Left lung (tissue), 10 donors: ENCODE measurements around the gene SEMA6A. TPM values are rescaled to one million over a fixed set of nuclear protein-coding genes. Genes with fewer than 3 reads are reported as not detected.
A peak's percentile ranks its signal among the peaks of the same experiment; 100 is the strongest.

Source experiments
- ATAC-seq: fragments of 200-7000 bp; cut with Tn5 transposase; one replicate; pipeline ENCODE4 v1.9.1; 2020; ENCODE audit warnings: moderate library complexity
- DNase-seq, 4 donors: peaks; one replicate each; pipeline ENCODE4 v3.0.0-alpha.2; 2013 to 2020
- H3K27ac ChIP-seq, 2 donors: fragments of 200-600 bp; sonication (generic) in 1 of 2; one replicate each; pipeline versions ENCODE4 v1.5.0 to v1.8.0; 2020 to 2021
- H3K27me3 ChIP-seq, 2 donors: fragments of 200-600 bp; sonication (generic) in 1 of 2; one replicate each; pipeline versions ENCODE4 v1.5.0 to v1.8.0; 2020 to 2021
- H3K36me3 ChIP-seq, 2 donors: fragments of 200-600 bp; sonication (generic) in 1 of 2; one replicate each; pipeline versions ENCODE4 v1.5.0 to v1.8.0; 2020 to 2021
- H3K4me1 ChIP-seq, 2 donors: fragments of 200-600 bp; one replicate each; pipeline ENCODE4 v1.8.0; 2021
- H3K4me3 ChIP-seq, 2 donors: fragments of 200-600 bp; sonication (generic) in 1 of 2; one replicate each; pipeline versions ENCODE4 v1.5.0 to v1.8.0; 2020 to 2021; ENCODE audit warnings: mild to moderate bottlenecking in 1 of 2
- H3K9me3 ChIP-seq, 2 donors: fragments of 200-600 bp; sonication (generic) in 1 of 2; one replicate each; pipeline versions ENCODE4 v1.5.0 to v1.8.0; 2020 to 2021
- intact Hi-C, 2 donors: fragments of 100-400 bp; cut with DNase I; formaldehyde crosslinking; loops; one replicate each; pipeline versions ENCODE4 v1.11.2 to v1.14.2; 2022
- polyA plus RNA-seq, 6 donors: library from polyadenylated mRNA; unstranded; fragments of 120-200 nt; gene quantifications; one replicate each; pipeline ENCODE4 v1.2.1, GENCODE V29; 2013; ENCODE audit not compliant: insufficient read length in 6 of 6
- total RNA-seq, 2 donors: library from RNA; stranded (reverse); fragmentation: NEBNext Ultra II Directional; extraction: Animal tissue kit (Norgen Biotek cat#: 25700); gene quantifications; one replicate each; pipeline ENCODE4 v1.2.1, GENCODE V29; 2021
- TF ChIP-seq, protein P1 (sequence below), 2 donors: fragments of 200-600 bp; sonication (generic) in 1 of 2; IDR thresholded peaks; one replicate each; pipeline versions ENCODE4 v1.5.0 to v1.8.0; 2021; ENCODE audit warnings: antibody characterized with exemption in 2 of 2
- donor health status: DM: no; HTN: yes; CAD: no.
- donor health status: DM: no; HTN: no; CAD: no.

Gene SEMA6A
- total and polyA plus RNA-seq, 8 donors = 15.3 to 45.8 (median 39.6) TPM

DNA sequence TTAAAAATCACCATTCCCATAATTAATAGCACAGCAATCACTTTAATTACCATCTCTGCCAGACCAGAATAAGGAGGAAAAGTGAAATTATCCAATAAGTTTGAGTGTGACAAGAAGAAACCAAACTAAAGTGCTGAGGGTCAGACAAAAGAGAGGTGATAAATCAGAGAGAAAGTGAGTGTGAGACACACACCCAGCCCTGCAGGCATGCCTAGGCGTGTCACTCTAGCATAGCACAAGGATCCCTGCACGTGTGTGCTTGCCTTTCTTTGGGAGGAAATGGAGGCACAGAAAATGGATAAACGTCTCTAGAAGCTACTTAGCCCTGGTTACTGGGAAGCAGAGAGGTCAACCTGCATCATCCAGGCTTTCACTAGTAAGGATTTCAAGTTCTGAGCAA is 56.2 kb downstream of the SEMA6A start:
- H3K36me3 ChIP-seq = no peaks in the 10 kb centered on the region
- no peak overlapping the region for H3K27ac ChIP-seq
- no peak for ATAC-seq
- intact Hi-C loops = no loop called here
- TF ChIP-seq, protein P1, sequence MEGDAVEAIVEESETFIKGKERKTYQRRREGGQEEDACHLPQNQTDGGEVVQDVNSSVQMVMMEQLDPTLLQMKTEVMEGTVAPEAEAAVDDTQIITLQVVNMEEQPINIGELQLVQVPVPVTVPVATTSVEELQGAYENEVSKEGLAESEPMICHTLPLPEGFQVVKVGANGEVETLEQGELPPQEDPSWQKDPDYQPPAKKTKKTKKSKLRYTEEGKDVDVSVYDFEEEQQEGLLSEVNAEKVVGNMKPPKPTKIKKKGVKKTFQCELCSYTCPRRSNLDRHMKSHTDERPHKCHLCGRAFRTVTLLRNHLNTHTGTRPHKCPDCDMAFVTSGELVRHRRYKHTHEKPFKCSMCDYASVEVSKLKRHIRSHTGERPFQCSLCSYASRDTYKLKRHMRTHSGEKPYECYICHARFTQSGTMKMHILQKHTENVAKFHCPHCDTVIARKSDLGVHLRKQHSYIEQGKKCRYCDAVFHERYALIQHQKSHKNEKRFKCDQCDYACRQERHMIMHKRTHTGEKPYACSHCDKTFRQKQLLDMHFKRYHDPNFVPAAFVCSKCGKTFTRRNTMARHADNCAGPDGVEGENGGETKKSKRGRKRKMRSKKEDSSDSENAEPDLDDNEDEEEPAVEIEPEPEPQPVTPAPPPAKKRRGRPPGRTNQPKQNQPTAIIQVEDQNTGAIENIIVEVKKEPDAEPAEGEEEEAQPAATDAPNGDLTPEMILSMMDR (IDR thresholded peaks at IDR 0.05) = no peak
- no peak for DNase-seq
- H3K4me3 ChIP-seq = no peak overlapping the region
- H3K9me3 ChIP-seq = no peaks in the 10 kb centered on the region
- H3K27me3 ChIP-seq = no peaks in the 10 kb centered on the region
- peaks cover 0 to 3% of the 10 kb centered on the region in 2 donors for H3K4me1 ChIP-seq

DNA sequence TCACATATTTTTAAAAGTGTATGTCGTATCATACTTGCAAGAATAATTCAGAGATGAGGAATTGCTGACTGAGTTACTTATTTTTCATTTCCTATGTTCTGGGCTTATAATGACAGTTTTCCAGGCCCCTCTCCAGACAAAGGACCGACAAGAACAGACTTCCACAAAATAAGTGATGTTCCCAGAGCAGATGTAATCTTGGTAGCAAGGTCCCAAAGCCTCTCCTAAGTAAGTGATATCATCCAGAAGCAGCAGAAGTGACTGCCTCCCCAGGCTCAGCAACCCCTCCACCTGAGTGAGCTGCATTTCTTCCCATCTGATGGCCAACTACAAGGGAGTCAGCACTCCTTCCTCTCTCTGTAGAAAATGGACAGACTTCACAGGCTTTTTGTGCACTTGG is 57.1 kb downstream of the SEMA6A start:
- TF ChIP-seq, protein P1 (IDR thresholded peaks at IDR 0.05) = no peak
- H3K4me1 ChIP-seq = peaks cover 0 to 3% of the 10 kb centered on the region in 2 donors

GRCh38 chr5:116516021-116516420 is 58.6 kb downstream of the SEMA6A start:
- no peaks in the 10 kb centered on the region for H3K27me3 ChIP-seq
- peaks cover 0 to 7% of the 10 kb centered on the region in 2 donors for H3K4me1 ChIP-seq
- intact Hi-C loops = no loop called here
- H3K27ac ChIP-seq = no peak overlapping the region
- no peaks in the 10 kb centered on the region for H3K36me3 ChIP-seq
- H3K4me3 ChIP-seq = no peak overlapping the region
- no peak for ATAC-seq
- TF ChIP-seq, protein P1 (IDR thresholded peaks at IDR 0.05) = no peak
- no peak for DNase-seq
- H3K9me3 ChIP-seq = no peaks in the 10 kb centered on the region

More for the DNA sequence above, 57.1 kb downstream of the SEMA6A start:
- DNase-seq (no peak), ATAC-seq (no peak)
- Histone ChIP-seq H3K9me3 (no peaks in the 10 kb centered on the region), H3K27ac (no peak overlapping the region), H3K36me3 (no peaks in the 10 kb centered on the region), H3K4me3 (no peak overlapping the region), H3K27me3 (no peaks in the 10 kb centered on the region)
- intact Hi-C loops = no loop called here

GRCh38 chr5:116514421-116514970 is 60.1 kb downstream of the SEMA6A start:
- TF ChIP-seq, protein P1 (IDR thresholded peaks at IDR 0.05) = no peak
- DNase-seq = peak in 2 of 4 donors; percentile 45 to 70
- Histone ChIP-seq H3K9me3 (no peaks in the 10 kb centered on the region), H3K27ac (no peak overlapping the region), H3K27me3 (no peaks in the 10 kb centered on the region), H3K36me3 (no peaks in the 10 kb centered on the region), H3K4me1 (peaks cover 5 to 7% of the 10 kb centered on the region in 2 donors), H3K4me3 (no peak overlapping the region)
- no peak for ATAC-seq
- intact Hi-C loops = no loop called here

DNA sequence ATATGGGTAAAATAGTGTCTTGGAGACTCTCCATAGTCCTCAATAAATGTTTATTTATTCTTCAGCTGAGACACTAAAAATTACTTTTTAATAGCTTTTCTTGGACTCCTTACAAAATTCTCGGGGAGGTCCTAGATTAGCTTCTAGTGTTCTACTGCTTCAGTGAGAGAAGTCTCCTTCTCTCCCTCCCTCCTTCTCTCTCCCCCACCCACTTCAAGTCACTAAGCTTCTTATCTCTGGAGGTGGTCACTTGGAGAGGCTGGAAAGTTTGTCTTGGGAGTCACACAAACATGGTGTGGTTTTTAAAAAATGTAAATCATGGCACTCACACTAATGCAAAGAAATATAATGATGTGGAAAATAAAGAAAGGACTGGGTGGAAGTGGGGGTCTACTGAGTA is 64.1 kb downstream of the SEMA6A start:
- peak in 2 of 4 donors; percentile 32 to 38 for DNase-seq

More for the DNA sequence above, 64.1 kb downstream of the SEMA6A start:
- intact Hi-C loops = no loop called here
- Histone ChIP-seq H3K4me3 (no peak overlapping the region), H3K27ac (no peak overlapping the region), H3K9me3 (no peaks in the 10 kb centered on the region), H3K4me1 (peaks cover 3 to 5% of the 10 kb centered on the region in 2 donors), H3K27me3 (no peaks in the 10 kb centered on the region), H3K36me3 (no peaks in the 10 kb centered on the region)
- TF ChIP-seq, protein P1 (IDR thresholded peaks at IDR 0.05) = no peak
- peak; percentile 61 for ATAC-seq
